ENCODE measurements around the gene SAT1.

SAT1 gene

DNA sequence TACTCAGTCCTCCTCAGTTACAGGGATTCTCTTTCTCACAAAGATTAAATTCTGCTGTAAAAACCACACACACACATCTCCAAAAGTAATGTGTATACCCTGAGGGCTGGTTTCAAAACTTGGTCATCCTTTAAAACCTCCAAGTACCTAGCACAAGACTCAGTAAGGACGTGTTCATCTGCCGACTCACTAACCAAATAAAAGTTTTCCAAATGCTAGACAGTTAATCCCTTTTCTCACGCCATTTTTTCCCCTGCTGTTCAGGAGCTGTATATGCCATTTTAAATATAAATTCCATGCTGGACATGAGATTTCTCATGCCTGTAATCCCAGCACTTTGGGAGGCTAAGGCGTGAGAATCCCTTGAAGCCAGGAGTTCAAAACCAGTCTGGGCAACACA, 3.9 kb upstream of the SAT1 start:
- DNase-seq = no peak

GRCh38 chrX:23782455-23782854, 518 bp upstream of the SAT1 start:
- no peak for DNase-seq

GRCh38 chrX:23783589-23784469, 856 bp downstream of the SAT1 start:
- no peak for DNase-seq

- no peak for DNase-seq
These were observed 1.7 kb downstream of the SAT1 start for GRCh38 chrX:23784470-23785331.

GRCh38 chrX:23785580-23785979, 2.6 kb downstream of the SAT1 start:
- no peak for DNase-seq

GRCh38 chrX:23786268-23786815, 3.4 kb downstream of the SAT1 start:
- no peak for DNase-seq

GRCh38 chrX:23787745-23788118, 4.8 kb downstream of the SAT1 start:
- no peak for DNase-seq

- DNase-seq = no peak
These were observed 5.5 kb downstream of the SAT1 start for GRCh38 chrX:23788521-23788920.

- DNase-seq = no peak
These were observed 6.0 kb downstream of the SAT1 start for GRCh38 chrX:23788946-23789345.

GRCh38 chrX:23789386-23790154, 6.6 kb downstream of the SAT1 start:
- DNase-seq = no peak

DNA sequence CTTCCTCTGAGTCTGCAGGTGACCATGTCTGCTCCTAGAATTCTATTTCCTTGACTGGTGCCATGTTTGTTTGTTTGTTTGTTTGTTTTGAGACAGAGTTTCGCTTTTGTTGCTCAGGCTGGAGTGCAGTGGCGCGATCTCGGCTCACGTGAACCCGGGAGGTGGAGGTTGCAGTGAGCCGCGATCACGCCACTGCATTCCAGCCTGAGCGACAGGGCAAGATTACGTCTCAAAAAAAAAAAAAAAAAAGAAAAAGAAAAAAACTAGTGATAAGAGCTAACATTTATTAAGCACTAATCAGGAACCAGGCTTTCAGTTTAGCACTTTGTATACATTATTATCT, 7.2 kb downstream of the SAT1 start:
- no peak for DNase-seq

DNA sequence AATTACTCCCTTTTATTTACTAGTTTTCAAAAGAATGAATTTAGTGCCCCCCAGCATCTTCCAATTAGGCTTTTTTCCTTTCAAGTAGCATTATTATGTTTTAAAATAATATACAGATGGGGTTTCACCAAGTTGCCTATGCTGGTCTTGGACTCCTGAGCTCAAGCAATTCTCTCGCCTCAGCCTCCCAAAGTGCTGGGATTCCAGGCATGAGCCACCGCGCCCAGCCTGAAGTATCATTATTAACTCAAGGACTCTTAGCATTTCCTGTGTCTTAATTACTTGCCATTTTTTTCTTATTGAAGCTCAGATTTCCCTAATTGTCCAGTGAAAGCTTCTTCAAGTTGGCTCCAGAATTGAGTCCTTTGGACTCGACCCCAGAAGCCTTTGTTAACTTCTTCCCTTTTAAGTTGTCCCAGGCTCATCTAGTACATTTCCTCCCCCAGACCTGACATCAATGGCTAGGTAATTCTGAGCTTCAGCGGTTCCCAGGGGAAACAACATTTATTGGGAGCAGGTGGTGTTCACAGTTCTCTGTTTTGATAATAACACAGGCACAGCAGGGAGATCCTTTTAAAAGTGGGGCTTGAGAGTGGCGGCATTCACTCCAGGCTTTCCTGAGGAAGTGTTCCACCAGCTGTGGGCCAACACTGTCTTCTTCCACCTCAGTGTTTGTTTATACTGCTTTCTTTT, 10.0 kb downstream of the SAT1 start:
- DNase-seq = peak; percentile 36

- no peak for DNase-seq
These were observed 12.2 kb downstream of the SAT1 start for GRCh38 chrX:23795221-23795620.

GRCh38 chrX:23797371-23798128, 14.6 kb downstream of the SAT1 start:
- peak; percentile 18 for DNase-seq

GRCh38 chrX:23799469-23800065, 16.6 kb downstream of the SAT1 start:
- no peak for DNase-seq

- DNase-seq = no peak
These were observed 19.5 kb downstream of the SAT1 start for GRCh38 chrX:23802431-23802830.

- DNase-seq = no peak
These were observed 21.0 kb downstream of the SAT1 start for GRCh38 chrX:23803931-23804381.

GRCh38 chrX:23804578-23804977, 21.6 kb downstream of the SAT1 start:
- no peak for DNase-seq

DNA sequence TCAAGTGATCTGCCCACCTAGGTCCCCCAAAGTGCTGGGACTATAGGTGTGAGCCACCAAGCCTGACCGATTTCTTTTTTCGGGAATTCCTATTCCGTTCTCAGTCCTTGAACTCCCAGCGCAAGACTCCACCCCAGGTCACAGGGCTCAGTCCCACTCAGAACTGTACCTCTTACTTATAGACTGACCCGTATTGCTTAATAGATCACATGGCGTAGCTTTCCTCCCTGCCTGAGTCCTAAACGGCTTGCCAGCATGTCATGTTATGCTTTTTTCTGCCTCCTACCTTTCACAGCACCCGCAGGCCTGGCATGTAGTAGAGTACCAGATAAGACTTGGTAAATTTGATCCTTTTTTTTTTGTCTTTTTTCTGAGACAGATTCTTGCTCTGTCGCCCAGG, 22.4 kb downstream of the SAT1 start:
- no peak for DNase-seq

DNA sequence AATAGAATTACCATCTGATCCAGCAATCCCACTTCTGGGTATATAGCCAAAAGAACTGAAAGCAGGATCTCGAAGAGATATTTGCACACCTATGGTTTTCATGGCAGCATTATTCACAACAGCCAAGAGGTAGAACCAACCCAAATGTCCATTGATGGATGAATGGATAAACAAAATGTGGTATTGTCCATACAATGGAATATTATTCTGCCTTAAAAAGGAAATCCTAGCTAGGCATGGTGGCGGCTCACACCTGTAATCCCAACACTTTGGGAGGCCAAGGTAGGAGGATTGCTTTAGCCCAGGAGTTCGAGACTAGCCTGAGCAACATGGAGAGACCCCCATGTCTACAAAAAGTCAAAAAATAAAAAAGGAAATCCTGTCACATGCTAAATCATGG, 27.3 kb downstream of the SAT1 start:
- DNase-seq = no peak

- DNase-seq = no peak
These were observed 28.2 kb downstream of the SAT1 start for GRCh38 chrX:23811108-23811651.
